CD4-positive, alpha-beta T cell (primary cell): Measurements from ENCODE around the gene ZFYVE21. TPM values are rescaled to one million over a fixed set of nuclear protein-coding genes. Genes with fewer than 3 reads are reported as not detected.

Experiments used
- ATAC-seq: fragments of 200-7000 bp; cut with Tn5 transposase; one replicate; pipeline ENCODE4 v1.10.0; 2022; ENCODE audit warnings: mild to moderate bottlenecking; ENCODE audit not compliant: poor library complexity
- CTCF ChIA-PET: fragments of 350-600 bp; sonication (Branson Sonifier 250); formaldehyde crosslinking; loops from one replicate; lab custom pipeline; 2021; ENCODE audit warnings: antibody characterized with exemption, inconsistent platforms; lab: Charles Lee
- POLR2A ChIA-PET: fragments of 350-600 bp; sonication (Branson Sonifier 250); formaldehyde crosslinking; loops from one replicate; lab custom pipeline; 2021; ENCODE audit warnings: antibody characterized with exemption, inconsistent platforms; lab: Charles Lee
- DNase-seq, 14 experiments: peaks; one replicate each; pipeline ENCODE4 v3.0.0-alpha.2; 2013 to 2020; ENCODE audit warnings: mixed read lengths in 2 of 14
- H3K27ac ChIP-seq, 2 donors: one replicate each; pipeline versions ENCODE4 v1.5.1 to v1.7.0; 2013; ENCODE audit warnings: low read length in 2 of 2, low read depth in 1 of 2, mild to moderate bottlenecking in 1 of 2
- H3K27me3 ChIP-seq, 2 experiments: 1 replicate in 1 of 2; 2 replicates in 1 of 2; pipeline versions ENCODE4 v1.6.1 to v1.7.0; 2013; ENCODE audit warnings: low read length in 2 of 2, control low read depth in 1 of 2, mild to moderate bottlenecking in 1 of 2, moderate library complexity in 1 of 2; ENCODE audit not compliant: insufficient read depth in 2 of 2, control insufficient read depth in 1 of 2
- H3K36me3 ChIP-seq: one replicate; pipeline ENCODE4 v1.6.1; 2013; ENCODE audit warnings: low read length, control low read depth; ENCODE audit not compliant: insufficient read depth
- H3K4me1 ChIP-seq: one replicate; pipeline ENCODE4 v1.6.1; 2013; ENCODE audit warnings: low read length, control low read depth; ENCODE audit not compliant: insufficient read depth
- H3K4me3 ChIP-seq: one replicate; pipeline ENCODE4 v1.5.1; 2013; ENCODE audit warnings: mild to moderate bottlenecking, low read length, moderate library complexity
- H3K9me3 ChIP-seq, 2 experiments: 1 replicate in 1 of 2; 2 replicates in 1 of 2; pipeline versions ENCODE4 v1.6.1 to v1.7.0; 2013; ENCODE audit warnings: low read length in 2 of 2, mild to moderate bottlenecking in 2 of 2, control low read depth in 1 of 2, moderate library complexity in 1 of 2; ENCODE audit not compliant: control insufficient read depth in 1 of 2, insufficient read depth in 1 of 2
- H3K27ac Mint-ChIP-seq: one replicate; pipeline ENCODE4 v1.8.0; 2020; ENCODE audit warnings: mixed read lengths
- H3K27me3 Mint-ChIP-seq: one replicate; pipeline ENCODE4 v1.8.0; 2021; ENCODE audit warnings: mixed read lengths
- H3K36me3 Mint-ChIP-seq: one replicate; pipeline ENCODE4 v1.8.0; 2021; ENCODE audit warnings: low read depth, mixed read lengths
- H3K4me1 Mint-ChIP-seq: one replicate; pipeline ENCODE4 v1.8.0; 2021; ENCODE audit warnings: low read depth, mixed read lengths
- H3K4me3 Mint-ChIP-seq: one replicate; pipeline ENCODE4 v1.8.0; 2020; ENCODE audit warnings: mild to moderate bottlenecking, mixed read lengths
- H3K9me3 Mint-ChIP-seq: one replicate; pipeline ENCODE4 v1.8.0; 2020; ENCODE audit warnings: mixed read lengths
- CTCF ChIP-seq: fragments of 200-600 bp; IDR thresholded peaks from one replicate; pipeline ENCODE4 v1.8.0; 2022; ENCODE audit warnings: antibody characterized with exemption, mild to moderate bottlenecking
- intact Hi-C, 2 experiments: fragments of 100-400 bp; cut with DNase I in 1 of 2; cut with micrococcal nuclease in 1 of 2; formaldehyde crosslinking; loops; one replicate each; pipeline versions ENCODE4 v1.15.1 to v1.9.0; 2023 to 2025; cut with DNase I, micrococcal nuclease
- total RNA-seq, 174 experiments: library from RNA in 2 of 174; stranded (reverse) in 2 of 174; gene quantifications; one replicate each; pipeline ENCODE4 v1.2.3 and lab custom pipeline; 2021 to 2026

Gene ZFYVE21
- total RNA-seq, 2 experiments from 2014 or later: 2.6 to 3.0 TPM

- no peak overlapping the region for H3K27ac Mint-ChIP-seq
- POLR2A ChIA-PET: no interaction called here
- no peaks in the 10 kb centered on the region for H3K27me3 Mint-ChIP-seq
- Histone ChIP-seq H3K4me1 (no peaks in the 10 kb centered on the region), H3K36me3 (peaks cover 39% of the 10 kb centered on the region), H3K9me3 (no peaks in the 10 kb centered on the region), H3K4me3 (no peak overlapping the region), H3K27me3 (no peaks in the 10 kb centered on the region), H3K27ac (no peak overlapping the region)
- intact Hi-C loops: no loop called here
- peaks cover 49% of the 10 kb centered on the region for H3K36me3 Mint-ChIP-seq
- no peaks in the 10 kb centered on the region for H3K9me3 Mint-ChIP-seq
- DNase-seq (no peak), ATAC-seq (no peak)
- CTCF ChIA-PET: no interaction called here
- TF ChIP-seq CTCF: no peak
- H3K4me3 Mint-ChIP-seq: no peak overlapping the region
- no peaks in the 10 kb centered on the region for H3K4me1 Mint-ChIP-seq
These were observed 23.3 kb downstream of the ZFYVE21 start for GRCh38 chr14:103738701-103739451.

GRCh38 chr14:103739466-103739792 lies 23.8 kb downstream of the ZFYVE21 start:
- H3K9me3 Mint-ChIP-seq: no peaks in the 10 kb centered on the region
- H3K9me3 ChIP-seq: no peaks in the 10 kb centered on the region
- H3K4me3 ChIP-seq: no peak overlapping the region
- H3K27me3 ChIP-seq: no peaks in the 10 kb centered on the region
- no peak overlapping the region for H3K4me3 Mint-ChIP-seq
- H3K36me3 Mint-ChIP-seq: peaks cover 52% of the 10 kb centered on the region
- DNase-seq (no peak), ATAC-seq (no peak)
- no peaks in the 10 kb centered on the region for H3K4me1 ChIP-seq
- no peak for TF ChIP-seq CTCF
- ChIA-PET POLR2A (no interaction called here), CTCF (no interaction called here)
- H3K4me1 Mint-ChIP-seq: no peaks in the 10 kb centered on the region
- intact Hi-C loops: no loop called here
- no peak overlapping the region for H3K27ac ChIP-seq
- H3K27ac Mint-ChIP-seq: no peak overlapping the region
- H3K36me3 ChIP-seq: peaks cover 39% of the 10 kb centered on the region
- no peaks in the 10 kb centered on the region for H3K27me3 Mint-ChIP-seq

- intact Hi-C loops: no loop called here
- POLR2A ChIA-PET: no interaction called here
- no peak for DNase-seq
These were observed 24.3 kb downstream of the ZFYVE21 start for GRCh38 chr14:103739793-103740501.

More at GRCh38 chr14:103739793-103740501, 24.3 kb downstream of the ZFYVE21 start:
- no peak for ATAC-seq
- H3K9me3 ChIP-seq: no peaks in the 10 kb centered on the region
- no peaks in the 10 kb centered on the region for H3K4me1 ChIP-seq
- H3K36me3 ChIP-seq: peaks cover 39% of the 10 kb centered on the region
- H3K27me3 ChIP-seq: no peaks in the 10 kb centered on the region
- Mint-ChIP-seq H3K9me3 (no peaks in the 10 kb centered on the region), H3K27ac (no peak overlapping the region), H3K4me3 (no peak overlapping the region), H3K27me3 (no peaks in the 10 kb centered on the region), H3K36me3 (peaks cover 49% of the 10 kb centered on the region), H3K4me1 (no peaks in the 10 kb centered on the region)
- no peak overlapping the region for H3K27ac ChIP-seq
- CTCF ChIA-PET: no interaction called here
- H3K4me3 ChIP-seq: no peak overlapping the region
- no peak for TF ChIP-seq CTCF
